Spleen (tissue), 11 donors: ENCODE results near the gene DMPK. TPM values are rescaled to one million over a fixed set of nuclear protein-coding genes. Genes with fewer than 3 reads are reported as not detected.
"Not testable (repeated sequence)": the region's sequence is repeated elsewhere in the genome, so short reads cannot be mapped to it uniquely, and the experiment has no call there.

ENCODE experiments used
- DNase-seq: peaks from one replicate; pipeline ENCODE4 v3.0.0-alpha.2; 2020
- H3K27ac ChIP-seq, 8 donors: fragments of 200-600 bp; sonication (generic) in 7 of 8; 1 replicate in 4 of 8; 2 replicates in 4 of 8; pipeline versions ENCODE4 v1.5.0 to v1.8.0; 2016 to 2021; ENCODE audit warnings: inconsistent platforms in 4 of 8, mild to moderate bottlenecking in 4 of 8, moderate library complexity in 1 of 8
- H3K27me3 ChIP-seq, 7 donors: fragments of 200-600 bp; sonication (generic) in 6 of 7; replicated peaks in 1 of 7; 1 replicate in 4 of 7; 2 replicates in 3 of 7; pipeline versions ENCODE4 v1.5.0 to v1.8.0; 2016 to 2021; ENCODE audit warnings: inconsistent platforms in 3 of 7, mild to moderate bottlenecking in 1 of 7
- H3K36me3 ChIP-seq, 6 donors: fragments of 200-600 bp; sonication (generic) in 5 of 6; 1 replicate in 4 of 6; 2 replicates in 2 of 6; pipeline versions ENCODE4 v1.5.0 to v1.8.0; 2016 to 2021; ENCODE audit warnings: inconsistent platforms in 2 of 6
- H3K4me1 ChIP-seq, 6 donors: fragments of 200-600 bp; sonication (generic) in 5 of 6; 1 replicate in 3 of 6; 2 replicates in 3 of 6; pipeline versions ENCODE4 v1.5.0 to v1.8.0; 2016 to 2021; ENCODE audit warnings: inconsistent platforms in 3 of 6
- H3K4me3 ChIP-seq, 8 donors: fragments of 200-600 bp; sonication (generic) in 7 of 8; 1 replicate in 4 of 8; 2 replicates in 4 of 8; pipeline versions ENCODE4 v1.5.0 to v1.8.0; 2016 to 2021; ENCODE audit warnings: inconsistent platforms in 4 of 8, mild to moderate bottlenecking in 4 of 8, moderate library complexity in 2 of 8
- H3K9me3 ChIP-seq, 8 donors: fragments of 200-600 bp; sonication (generic) in 7 of 8; 1 replicate in 4 of 8; 2 replicates in 4 of 8; pipeline versions ENCODE4 v1.5.0 to v1.8.0; 2016 to 2021; ENCODE audit warnings: inconsistent platforms in 4 of 8
- CTCF ChIP-seq, 11 experiments: fragments of 200-600 bp in 7 of 11; fragments of 450-650 bp in 4 of 11; sonication (generic) in 4 of 11; IDR thresholded peaks in 8 of 11; conservative IDR thresholded peaks in 3 of 11; 1 replicate in 7 of 11; 2 replicates in 4 of 11; pipeline versions ENCODE4 v1.4.0 to v1.8.0; 2016 to 2021; ENCODE audit warnings: antibody characterized with exemption in 11 of 11, inconsistent platforms in 4 of 11, mild to moderate bottlenecking in 1 of 11
- POLR2A ChIP-seq, 3 donors: fragments of 450-650 bp; IDR thresholded peaks; one replicate each; pipeline ENCODE4 v1.5.1; 2017; ENCODE audit warnings: antibody characterized with exemption in 3 of 3, mild to moderate bottlenecking in 1 of 3
- POLR2AphosphoS5 ChIP-seq, 3 donors: sonication (generic); formaldehyde crosslinking; IDR thresholded peaks; one replicate each; pipeline ENCODE4 v1.5.1; 2017; ENCODE audit warnings: antibody characterized with exemption in 3 of 3
- WGBS, 5 donors: extraction: QIAGEN DNeasy Blood & Tissue Kit in 3 of 5; methylation state at CpG; one replicate each; pipeline versions ENCODE4 v1.1.5 to v1.1.7; 2013 to 2018; 5-methylcytosine and 5-hydroxymethylcytosine counted together
- intact Hi-C: fragments of 100-400 bp; cut with DNase I; formaldehyde crosslinking; loops from one replicate; pipeline ENCODE4 v1.15.0; 2023; ENCODE audit warnings: low total_unique reads
- polyA plus RNA-seq, 3 donors: library from polyadenylated mRNA; stranded (reverse); fragments of 200-250 nt; gene quantifications; one replicate each; pipeline ENCODE4 v1.2.1, GENCODE V29; 2013
- total RNA-seq, 7 donors: library from RNA; depleted of rRNA in 3 of 7; stranded (reverse); fragments of >200 nt in 3 of 7; fragmentation: NEBNext Ultra II Directional in 4 of 7; extraction: Animal tissue kit (Norgen Biotek cat#: 25700) in 4 of 7; gene quantifications; one replicate each; pipeline versions ENCODE4 v1.1.0 to v1.2.1, GENCODE V29; 2016 to 2021
- donor health status: healthy with polysubstance abuse.
- donor health status: DM: no; HTN: no; CAD: no; lungs with moderate emphysema.
- donor health status: DM: no; HTN: no; CAD: no.
- donor health status: Bipolar disorder and iron deficiency.
- donor health status: healthy.
- donor health status: DM: no; HTN: no; CAD: no.
- donor health status: DM: yes; HTN: yes; CAD: no.

The DMPK gene
- total and polyA plus RNA-seq, 10 donors: 17.9 to 147 (median 35.4) TPM

- TF ChIP-seq POLR2AphosphoS5 (IDR thresholded peaks at IDR 0.05): no peak
- TF ChIP-seq CTCF (IDR thresholded peaks at IDR 0.05 in 8 of 11, conservative IDR thresholded peaks at IDR 0.05 in 3 of 11): no peak
- TF ChIP-seq POLR2A (IDR thresholded peaks at IDR 0.05): no peak
- Histone ChIP-seq H3K9me3 (no peaks in the 10 kb centered on the region), H3K4me3 (no peak overlapping the region), H3K27ac (no peak overlapping the region), H3K4me1 (peaks cover 0 to 8% (median 0%) of the 10 kb centered on the region in 6 donors), H3K27me3 (peaks cover 0 to 16% (median 0%) of the 10 kb centered on the region in 7 donors), H3K36me3 (no peaks in the 10 kb centered on the region)
- DNase-seq: no peak
- intact Hi-C loops: no loop called here
- WGBS, 5 donors: 69 to 91% (median 74%) methylated on average over 10 of the region's 10 CpGs
Observed at GRCh38 chr19:45739498-45740439, 42.5 kb downstream of the DMPK start.

GRCh38 chr19:45733160-45733810, 49.0 kb downstream of the DMPK start, which contains the start of gene MEIOSIN:
MEIOSIN (plus strand) TSS chr19:45733439; CDS start chr19:45735377, 1,938 bp downstream.
- 93 to 96% (median 94%) methylated on average over 54 to 59 of the region's 59 CpGs for WGBS, 5 donors
- Histone ChIP-seq H3K4me1 (peaks cover 14 to 28% (median 20%) of the 10 kb centered on the region in 6 donors), H3K4me3 (no peak within 1 kb of the TSS), H3K27ac (no peak within 1 kb of the TSS), H3K36me3 (no peaks in the 10 kb centered on the region), H3K9me3 (no peaks in the 10 kb centered on the region), H3K27me3 (no peaks in the 10 kb centered on the region)
- peak; percentile 76 for DNase-seq
- TF ChIP-seq POLR2AphosphoS5 (IDR thresholded peaks at IDR 0.05): no peak
- intact Hi-C loops: no loop called here

- peak; percentile 99 for DNase-seq
- Histone ChIP-seq H3K27ac (peak within 1 kb of the TSS; percentile 63 to 89 (median 79)), H3K27me3 (no peaks in the 10 kb centered on the region), H3K4me3 (peak within 1 kb of the TSS; percentile 49 to 94 (median 63)), H3K4me1 (peaks cover 14 to 55% (median 27%) of the 10 kb centered on the region in 6 donors), H3K9me3 (no peaks in the 10 kb centered on the region), H3K36me3 (peaks cover 0 to 6% (median 0%) of the 10 kb centered on the region in 6 donors)
- intact Hi-C loops: no loop called here
- TF ChIP-seq CTCF (IDR thresholded peaks at IDR 0.05 in 8 of 11, conservative IDR thresholded peaks at IDR 0.05 in 3 of 11): peak in 2 of 11 experiments; percentile 23 to 26
- TF ChIP-seq POLR2A (IDR thresholded peaks at IDR 0.05): peak in 2 of 3 donors; percentile 49 to 50
- TF ChIP-seq POLR2AphosphoS5 (IDR thresholded peaks at IDR 0.05): peak; percentile 95 to 97 (median 96)
- 1 to 2% (median 1%) methylated on average over 48 of the region's 48 CpGs for WGBS, 5 donors
Observed at GRCh38 chr19:45730368-45731288, 51.7 kb downstream of the DMPK start, which contains the start of gene FBXO46. FBXO46 (minus strand) TSS chr19:45730896; CDS start chr19:45713495, 17,401 bp downstream.

GRCh38 chr19:45729800-45730290, 52.4 kb downstream of the DMPK start:
- intact Hi-C loops: no loop called here
- Histone ChIP-seq H3K36me3 (peaks cover 0 to 14% (median 0%) of the 10 kb centered on the region in 6 donors), H3K4me1 (peaks cover 14 to 57% (median 27%) of the 10 kb centered on the region in 6 donors), H3K27me3 (no peaks in the 10 kb centered on the region), H3K9me3 (no peaks in the 10 kb centered on the region), H3K27ac (peak overlapping the region in 5 of 8 donors; percentile 68 to 89 (median 86)), H3K4me3 (peak overlapping the region; percentile 49 to 94 (median 63))
- TF ChIP-seq POLR2AphosphoS5 (IDR thresholded peaks at IDR 0.05): no peak
- no peak for TF ChIP-seq CTCF (IDR thresholded peaks at IDR 0.05 in 8 of 11, conservative IDR thresholded peaks at IDR 0.05 in 3 of 11)
- TF ChIP-seq POLR2A (IDR thresholded peaks at IDR 0.05): no peak
- 7 to 24% (median 15%) methylated on average over 10 of the region's 10 CpGs for WGBS, 5 donors
- no peak for DNase-seq

GRCh38 chr19:45728683-45729082, 53.6 kb downstream of the DMPK start:
- Histone ChIP-seq H3K36me3 (peaks cover 0 to 19% (median 0%) of the 10 kb centered on the region in 6 donors), H3K4me1 (peaks cover 14 to 63% (median 27%) of the 10 kb centered on the region in 6 donors)
- 93 to 97% (median 96%) methylated on average over 18 of the region's 18 CpGs for WGBS, 5 donors
- H3K27me3 ChIP-seq, DNase-seq, H3K9me3 ChIP-seq, intact Hi-C loops, H3K27ac ChIP-seq, H3K4me3 ChIP-seq: not testable (repeated sequence)

GRCh38 chr19:45720065-45720464, 62.2 kb downstream of the DMPK start:
- H3K9me3 ChIP-seq, H3K4me3 ChIP-seq, DNase-seq, H3K27me3 ChIP-seq, H3K27ac ChIP-seq, intact Hi-C loops: not testable (repeated sequence)
- 96 to 98% (median 97%) methylated on average over 11 of the region's 11 CpGs for WGBS, 5 donors
- Histone ChIP-seq H3K36me3 (peaks cover 0 to 54% (median 13%) of the 10 kb centered on the region in 6 donors), H3K4me1 (peaks cover 6 to 61% (median 27%) of the 10 kb centered on the region in 6 donors)
